COLO668 (cell line): ENCODE measurements around the gene NEDD9.

Source experiments
- DNase-seq: peaks from one replicate; lab custom pipeline; 2025; ENCODE audit not compliant: unreplicated experiment; lab: John Stamatoyannopoulos, UW

The NEDD9 gene

DNA sequence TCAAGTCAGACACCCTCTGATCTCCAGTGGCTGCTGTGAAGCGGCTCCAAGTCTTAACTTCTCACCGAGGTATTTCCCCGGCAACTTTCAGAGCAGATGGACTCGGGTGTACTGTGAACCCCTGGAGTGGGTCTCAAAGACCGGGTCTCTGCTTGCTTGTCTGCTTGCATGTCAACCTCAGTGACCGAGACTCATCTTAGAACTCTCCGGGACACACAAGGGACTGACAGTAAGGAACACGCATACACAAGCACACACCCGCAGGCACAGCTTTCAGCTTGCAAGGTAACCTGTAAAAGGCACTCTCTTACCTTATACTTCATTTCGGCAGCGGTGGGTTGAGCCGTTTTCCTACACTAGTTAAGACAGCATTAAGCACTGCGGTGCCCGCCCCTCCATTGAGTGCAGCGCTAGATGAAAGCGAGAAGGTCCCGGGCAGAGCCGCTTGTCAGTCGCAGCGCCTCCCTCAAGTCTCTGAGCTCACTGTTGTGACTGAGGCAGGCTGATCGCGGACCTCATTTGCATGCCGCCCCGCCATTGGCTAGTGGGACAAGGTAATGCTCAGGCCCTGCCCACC lies at the start of gene NEDD9:
TSS of gene NEDD9 (minus strand) at position 476 of the 577 bp plus-strand sequence. CDS start at position 323, 153 bp downstream.
- peak; percentile 74 for DNase-seq

GRCh38 chr6:11282245-11282644 lies 49.8 kb upstream of the NEDD9 start:
- DNase-seq, result no peak

- DNase-seq, result no peak
These were observed 47.9 kb upstream of the NEDD9 start for GRCh38 chr6:11280394-11280793.

DNA sequence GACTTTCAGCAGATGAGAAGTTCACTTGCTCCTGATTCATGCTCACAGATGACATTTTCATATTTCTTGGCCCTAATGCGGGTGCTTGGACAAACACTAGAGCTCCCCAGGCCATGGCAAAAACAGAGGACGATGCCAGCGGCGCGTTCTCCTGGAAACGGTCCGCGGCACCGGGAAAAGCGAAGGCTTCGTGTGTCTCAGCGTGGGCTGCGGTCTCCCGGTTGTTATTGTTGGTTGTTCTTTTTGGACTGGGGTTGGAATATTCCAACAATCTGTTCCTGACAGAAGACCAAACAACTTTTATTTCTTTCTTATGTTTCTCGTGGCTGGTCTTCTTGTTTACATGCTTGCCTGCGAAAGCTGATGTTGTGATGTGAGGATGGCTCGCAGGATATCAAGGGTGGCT lies 46.8 kb upstream of the NEDD9 start:
- DNase-seq, result no peak

DNA sequence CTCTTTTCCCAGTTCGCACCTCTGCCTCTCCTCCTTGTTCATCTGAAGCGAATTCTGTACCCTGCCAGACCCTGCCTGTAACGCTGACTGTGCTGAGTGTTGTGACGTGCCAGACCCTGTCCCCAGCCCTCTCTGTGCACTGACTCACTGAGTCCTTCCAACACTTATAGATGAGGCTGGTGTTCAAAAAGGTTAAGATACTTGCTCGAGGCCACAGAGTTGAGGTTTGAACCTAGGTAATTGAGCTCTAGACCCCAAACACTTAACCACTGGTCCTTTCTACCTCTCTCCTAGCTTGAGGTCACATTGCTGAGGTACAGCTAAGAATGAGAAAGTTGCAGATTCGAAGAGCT lies 45.7 kb upstream of the NEDD9 start:
- no peak for DNase-seq

GRCh38 chr6:11277275-11278206 lies 45.1 kb upstream of the NEDD9 start:
- DNase-seq, result no peak

DNA sequence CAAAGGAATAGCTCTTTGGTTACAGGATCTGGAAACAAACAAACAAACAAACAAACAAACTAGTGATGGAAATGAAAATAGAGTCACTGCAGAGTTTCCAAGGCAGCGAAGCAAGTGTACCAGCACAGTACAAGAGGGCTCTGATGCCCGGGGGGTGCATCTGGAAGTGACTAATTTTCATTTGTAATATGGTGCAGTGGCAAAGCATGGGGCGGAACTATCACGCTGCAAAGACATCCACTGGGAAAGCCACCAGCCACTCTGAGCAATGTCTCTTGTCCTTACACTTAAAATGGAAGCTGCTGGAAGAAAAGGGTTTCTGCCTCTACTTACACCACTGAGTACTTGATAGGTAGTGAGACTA lies 44.4 kb upstream of the NEDD9 start:
- DNase-seq, result no peak

DNA sequence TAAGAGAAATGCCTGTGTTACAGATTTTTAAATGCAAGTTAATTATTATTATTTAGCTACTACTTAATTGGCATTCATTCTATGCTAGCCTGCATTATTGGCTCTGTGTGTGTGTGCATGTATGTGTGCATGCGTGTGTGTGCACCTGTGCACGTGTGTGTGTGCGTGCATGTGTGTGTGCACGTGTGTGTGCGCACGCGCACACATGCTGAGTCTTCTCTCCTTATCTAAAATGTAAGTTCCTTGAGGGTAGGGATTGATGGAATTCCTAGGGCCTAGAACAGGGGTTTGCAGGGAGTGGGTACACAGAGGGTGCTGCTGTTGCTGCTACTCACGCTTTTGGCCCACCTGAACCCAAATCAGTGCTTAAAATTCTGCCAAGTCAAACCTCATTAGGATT lies 43.8 kb upstream of the NEDD9 start:
- DNase-seq, result no peak

- peak; percentile 32 for DNase-seq
These were observed 43.1 kb upstream of the NEDD9 start for GRCh38 chr6:11275598-11275997.

- DNase-seq, result no peak
These were observed 41.1 kb upstream of the NEDD9 start for GRCh38 chr6:11273406-11274065.

GRCh38 chr6:11272491-11273192 lies 40.2 kb upstream of the NEDD9 start:
- peak; percentile 9 for DNase-seq

GRCh38 chr6:11271228-11272020 lies 39.0 kb upstream of the NEDD9 start:
- no peak for DNase-seq

- DNase-seq, result no peak
These were observed 37.9 kb upstream of the NEDD9 start for GRCh38 chr6:11270030-11271027.

DNA sequence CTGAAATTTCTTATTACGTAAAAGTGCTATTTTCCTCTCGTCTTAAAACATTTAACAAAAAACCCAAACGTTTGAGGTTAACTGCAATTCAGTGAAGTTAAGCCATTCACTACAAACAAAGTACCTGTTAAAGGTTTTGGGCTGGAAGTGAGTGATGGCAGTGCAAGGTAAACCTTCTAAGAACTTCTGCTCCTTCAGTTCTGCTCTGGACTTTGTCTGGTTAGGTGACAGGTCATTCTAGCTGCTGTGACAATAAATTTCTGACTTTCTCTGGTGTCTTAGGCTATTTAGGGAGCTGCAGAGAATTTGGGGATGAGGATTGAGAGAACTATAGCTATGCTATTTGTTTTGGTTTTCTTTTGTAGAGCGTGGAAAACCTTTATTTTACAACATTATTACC lies 36.5 kb upstream of the NEDD9 start:
- DNase-seq, result no peak

DNA sequence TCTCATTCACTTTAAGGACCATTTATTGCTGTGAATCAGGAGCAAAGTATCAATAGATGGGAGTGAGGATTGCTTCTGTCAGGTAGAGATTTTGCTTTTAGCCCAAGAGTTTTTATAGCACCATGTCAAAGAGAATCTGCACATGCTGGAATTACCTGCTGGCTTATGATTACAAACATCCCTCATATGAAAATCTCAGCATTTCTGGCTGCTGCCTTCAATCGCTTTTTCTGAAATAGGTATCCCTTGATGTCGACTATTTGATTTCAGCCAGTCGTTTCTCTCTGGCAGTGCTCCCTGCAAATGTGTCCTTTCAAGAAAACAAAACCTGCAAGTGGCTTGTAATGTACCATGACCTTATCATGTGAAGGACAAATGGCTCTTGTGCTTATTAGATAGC lies 34.5 kb upstream of the NEDD9 start:
- no peak for DNase-seq

GRCh38 chr6:11265932-11266331 lies 33.5 kb upstream of the NEDD9 start:
- no peak for DNase-seq

DNA sequence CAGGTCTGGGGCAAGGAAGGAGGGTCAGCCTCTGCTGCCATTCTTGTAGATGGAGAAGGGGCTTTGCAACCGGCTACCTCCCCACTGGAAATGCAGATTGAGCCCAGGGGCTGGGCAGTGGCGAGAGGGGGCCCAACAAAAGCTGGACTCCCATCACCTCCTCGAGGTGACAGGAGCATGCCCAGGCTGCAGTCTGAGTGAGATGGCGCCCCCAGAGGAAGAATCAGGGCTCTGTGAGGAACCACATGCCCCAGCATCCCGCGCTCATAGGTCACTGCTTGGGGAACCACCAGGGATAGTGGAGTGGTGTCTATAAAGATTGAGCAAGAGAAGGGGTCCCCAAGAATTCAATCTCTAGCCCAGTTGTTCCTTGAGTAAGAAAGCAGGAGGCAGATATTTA lies 31.6 kb upstream of the NEDD9 start:
- no peak for DNase-seq

GRCh38 chr6:11263291-11263775 lies 30.9 kb upstream of the NEDD9 start:
- no peak for DNase-seq

DNA sequence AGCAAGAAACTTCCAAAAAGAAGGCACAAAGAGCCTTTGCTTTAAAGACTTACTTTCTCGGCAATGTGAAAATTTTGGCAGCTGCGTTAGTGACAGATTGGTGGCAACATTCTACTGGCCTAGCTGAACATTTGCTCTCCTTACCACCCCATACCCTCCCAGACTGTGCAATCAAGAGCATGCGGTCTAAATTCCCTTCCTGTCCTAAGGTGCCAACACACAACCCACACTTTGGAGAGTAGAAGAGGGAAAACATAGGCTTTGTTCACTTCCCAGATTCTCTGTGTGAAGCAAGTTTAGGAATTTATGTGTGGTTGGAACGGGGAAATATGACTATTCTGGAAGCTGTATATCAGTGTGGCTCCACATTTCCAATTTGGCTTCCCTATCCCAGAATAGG lies 29.8 kb upstream of the NEDD9 start:
- no peak for DNase-seq
